Measurements from ENCODE around the gene SMLR1.

Gene SMLR1

GRCh38 chr6:130825772-130826441, 1.3 kb upstream of the SMLR1 start:
- DNase-seq (ENCODE audit: low read depth): no peak

DNA sequence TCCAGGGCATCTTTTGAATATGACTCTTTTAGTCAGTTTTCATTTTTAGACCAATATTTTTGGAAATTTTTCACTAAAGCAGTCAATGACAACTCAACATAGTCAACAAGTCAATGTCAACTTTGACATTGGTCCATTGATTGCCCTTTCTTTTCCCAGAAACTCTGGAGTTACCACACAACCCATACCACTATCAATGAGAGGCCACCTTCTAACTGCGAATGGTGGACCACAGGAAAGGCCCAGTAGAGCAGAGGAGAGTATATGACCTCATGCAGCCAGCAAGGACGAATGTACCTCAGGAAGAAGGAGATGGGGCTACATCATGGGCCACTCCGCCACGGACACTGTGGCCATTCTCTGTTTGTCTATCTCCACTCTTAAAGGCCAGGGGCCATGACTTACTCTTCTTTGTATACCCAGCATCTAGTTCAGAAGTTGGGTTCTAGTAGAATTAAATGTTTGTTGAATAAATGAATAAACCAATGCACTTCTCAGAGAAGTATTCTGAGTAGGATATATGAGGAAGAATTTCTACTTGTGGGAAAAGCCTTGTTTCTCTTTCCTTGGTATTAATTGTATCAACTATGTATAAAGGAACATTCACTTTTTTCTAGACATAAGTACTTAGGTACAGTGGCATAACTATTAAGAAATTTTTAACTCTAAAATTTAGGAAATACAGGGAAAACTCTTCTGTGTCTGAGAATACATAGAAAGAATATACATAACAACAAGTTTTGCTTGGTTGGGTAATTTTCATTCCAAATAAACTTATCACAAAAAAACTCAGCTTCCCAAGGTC, 562 bp upstream of the SMLR1 start:
- DNase-seq (ENCODE audit: low read depth): no peak

DNA sequence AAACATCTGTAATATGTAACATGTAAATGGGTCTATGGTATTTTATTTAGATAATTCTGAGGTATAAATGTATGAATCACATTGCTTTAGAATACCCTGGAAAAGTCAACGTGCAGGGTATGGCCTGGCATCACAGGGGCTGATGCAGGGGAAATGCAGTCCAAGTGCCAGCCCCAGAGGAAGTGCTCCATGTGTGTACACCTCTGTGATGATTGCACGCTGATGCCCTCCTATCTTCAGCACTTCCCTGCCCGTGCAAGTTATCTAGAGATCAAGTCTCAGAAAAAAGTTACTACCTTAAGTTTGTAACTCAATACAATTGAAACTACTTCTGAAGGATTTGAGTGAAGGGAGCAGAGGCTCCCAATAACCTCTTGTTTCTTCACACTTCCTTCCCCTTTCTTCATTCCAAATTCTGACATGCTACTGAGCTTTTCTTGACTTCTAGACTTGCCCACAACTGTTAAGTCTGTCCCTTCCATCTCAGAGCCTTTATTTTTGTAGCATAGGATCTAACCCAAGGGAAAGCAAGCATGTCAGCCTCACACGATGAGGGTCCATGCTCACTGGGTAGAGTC, 2.2 kb downstream of the SMLR1 start:
- DNase-seq (ENCODE audit: low read depth): no peak

GRCh38 chr6:130831607-130832006, 4.4 kb downstream of the SMLR1 start:
- no peak for DNase-seq (ENCODE audit: low read depth)

- no peak for DNase-seq (ENCODE audit: low read depth)
These were observed 6.4 kb downstream of the SMLR1 start for GRCh38 chr6:130833569-130833968.

- DNase-seq (ENCODE audit: low read depth): no peak
These were observed 7.5 kb downstream of the SMLR1 start for GRCh38 chr6:130834482-130835251.

- no peak for DNase-seq (ENCODE audit: low read depth)
These were observed 8.9 kb downstream of the SMLR1 start for GRCh38 chr6:130836055-130836640.

GRCh38 chr6:130837067-130837466, 9.9 kb downstream of the SMLR1 start:
- no peak for DNase-seq (ENCODE audit: low read depth)

- DNase-seq (ENCODE audit: low read depth): no peak
These were observed 11.1 kb downstream of the SMLR1 start for GRCh38 chr6:130838250-130838860.

DNA sequence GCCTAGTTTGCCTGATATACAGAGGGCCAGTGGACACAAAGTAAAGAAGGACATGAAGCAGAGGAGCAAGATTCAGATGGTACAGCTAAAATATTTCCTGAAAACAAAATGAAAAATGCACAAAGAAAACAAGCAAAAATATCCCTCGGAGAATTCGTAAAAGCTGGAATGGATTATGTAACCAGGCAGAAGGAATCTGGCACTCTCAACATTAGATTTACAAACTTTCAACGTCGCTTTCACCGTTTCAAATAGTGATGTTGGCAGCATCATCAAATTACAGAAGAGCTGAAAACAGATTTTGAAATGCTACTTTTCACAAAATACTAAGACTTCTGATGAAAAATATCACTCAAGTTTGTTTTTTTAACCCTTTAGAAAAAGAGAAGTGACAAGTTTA, 11.7 kb downstream of the SMLR1 start:
- DNase-seq (ENCODE audit: low read depth): no peak

DNA sequence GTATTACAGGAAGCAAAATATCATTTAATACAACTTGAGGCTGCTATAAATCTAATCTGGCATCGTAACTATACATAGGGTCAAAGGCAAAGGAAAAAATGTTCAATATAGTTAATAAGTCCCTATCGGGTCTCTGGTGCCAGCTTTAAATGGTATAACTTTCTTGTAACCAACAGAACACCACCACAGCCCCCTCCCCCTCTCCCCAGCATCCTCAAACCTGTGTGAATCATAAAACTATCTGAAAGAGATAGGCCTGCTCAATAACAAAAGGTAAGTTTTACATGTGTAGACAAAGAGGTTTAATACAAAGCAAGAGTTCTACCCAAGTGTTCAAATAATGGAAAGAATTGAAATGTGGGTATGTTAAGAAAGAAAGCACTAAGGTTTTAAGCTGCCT, 12.2 kb downstream of the SMLR1 start:
- no peak for DNase-seq (ENCODE audit: low read depth)

DNA sequence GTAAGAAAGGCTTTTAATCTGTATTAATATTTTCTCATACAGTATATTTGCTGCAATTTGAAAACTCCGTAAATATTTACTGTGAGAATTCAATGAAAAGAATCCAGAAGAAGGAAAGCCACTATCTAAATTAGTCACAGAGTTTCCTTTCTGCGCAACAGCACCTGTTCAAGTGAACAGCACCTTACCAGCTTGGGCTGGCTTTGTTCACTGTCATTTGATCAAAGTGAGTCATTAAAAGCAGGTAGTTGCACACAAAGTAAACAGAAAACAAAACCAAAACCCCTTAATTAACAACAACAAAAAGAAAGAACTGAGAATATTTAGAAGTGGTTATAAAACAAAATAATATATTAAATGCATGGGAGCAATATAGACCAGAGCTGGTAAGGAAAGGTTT, 12.8 kb downstream of the SMLR1 start:
- no peak for DNase-seq (ENCODE audit: low read depth)

GRCh38 chr6:130841128-130841728, 14.0 kb downstream of the SMLR1 start:
- no peak for DNase-seq (ENCODE audit: low read depth)

- no peak for DNase-seq (ENCODE audit: low read depth)
These were observed 16.5 kb downstream of the SMLR1 start for GRCh38 chr6:130843575-130844320.

- no peak for DNase-seq (ENCODE audit: low read depth)
These were observed 19.3 kb downstream of the SMLR1 start for GRCh38 chr6:130846501-130846900.

- no peak for DNase-seq (ENCODE audit: low read depth)
These were observed 20.1 kb downstream of the SMLR1 start for GRCh38 chr6:130847001-130847910.

- no peak for DNase-seq (ENCODE audit: low read depth)
These were observed 21.7 kb downstream of the SMLR1 start for GRCh38 chr6:130848945-130849344.

DNA sequence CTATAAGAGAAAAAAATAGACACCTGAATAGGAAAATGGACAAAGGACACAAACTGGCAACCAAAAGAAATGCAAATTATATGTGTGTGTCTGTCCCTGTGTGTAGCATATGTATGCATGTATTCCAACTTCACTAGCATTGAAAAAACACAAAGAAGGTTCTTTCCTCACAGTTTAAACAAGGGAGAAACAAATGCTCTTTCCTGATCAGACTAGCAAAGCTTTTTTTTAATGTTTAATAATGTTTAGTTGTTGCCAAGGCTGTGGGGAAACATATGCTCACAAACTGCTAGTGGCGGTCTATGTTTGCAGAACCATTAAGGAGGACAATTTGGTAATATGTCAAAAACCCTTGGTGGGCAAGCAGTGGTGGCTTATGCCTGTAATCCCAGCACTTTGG, 22.4 kb downstream of the SMLR1 start:
- no peak for DNase-seq (ENCODE audit: low read depth)

DNA sequence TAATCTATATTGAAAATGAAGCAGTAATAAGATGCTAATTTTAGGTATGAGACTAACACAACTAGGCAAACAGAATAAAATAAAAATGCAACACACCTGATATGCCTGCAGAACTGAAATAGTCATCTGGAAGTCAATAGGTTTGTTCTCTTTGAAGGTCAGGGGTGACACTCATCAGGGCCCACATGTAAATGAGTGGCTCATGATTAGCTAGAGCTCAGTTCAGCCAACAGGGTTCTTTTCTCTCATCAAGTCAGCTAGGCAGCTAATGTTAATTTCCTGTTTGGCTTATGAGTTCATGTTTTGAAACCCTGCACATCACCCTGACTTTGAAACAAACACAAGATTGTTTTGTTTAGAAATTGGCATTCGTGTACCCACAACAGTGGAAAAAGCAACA, 23.8 kb downstream of the SMLR1 start:
- no peak for DNase-seq (ENCODE audit: low read depth)
